ENCODE results near the gene MAD1L1. TPM values are rescaled to one million over a fixed set of nuclear protein-coding genes. Genes with fewer than 3 reads are reported as not detected.

The MAD1L1 gene
- total and polyA plus RNA-seq, 2 of the 8 experiments (the other 6 are each of a cell fraction or from before 2014, with no cell fraction given) = 40.4 to 44.6 TPM

DNA sequence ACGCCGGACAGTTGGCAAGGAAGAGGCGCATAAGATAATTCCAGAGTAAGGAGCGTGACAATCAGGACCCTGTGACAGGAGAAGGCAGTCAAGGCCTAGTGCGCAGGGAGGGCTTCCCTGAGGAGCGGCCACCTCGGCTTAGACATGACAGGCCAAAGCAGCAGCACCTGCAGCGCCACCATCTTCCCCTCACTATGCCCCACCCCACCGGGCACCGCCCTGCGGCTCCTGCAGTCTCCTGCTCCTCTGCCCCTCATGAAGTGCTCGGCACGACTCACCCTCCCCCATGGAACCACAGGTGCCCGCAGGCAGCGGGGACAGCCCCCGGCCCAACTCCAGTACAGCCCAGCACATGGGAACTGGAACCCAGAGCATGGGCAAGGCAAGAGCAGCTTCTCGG lies 11.8 kb downstream of the MAD1L1 start:
- H3K27ac ChIP-seq (ENCODE audit: low read depth, low read length) = no peak overlapping the region
- peaks cover 16% of the 10 kb centered on the region for H3K79me1 ChIP-seq (ENCODE audit: low read depth, low read length)
- H2BK5ac ChIP-seq (ENCODE audit: low read depth, low read length) = no peak overlapping the region
- H3K9me3 ChIP-seq (ENCODE audit: insufficient read depth in 2 of 2, low read depth in 1 of 2, low read length in 1 of 2) = no peaks in the 10 kb centered on the region
- CTCF ChIA-PET (ENCODE audit: partially characterized antibody) = no interaction called here
- no peak overlapping the region for H2AK5ac ChIP-seq (ENCODE audit: low read depth, low read length)
- DNase-seq (ENCODE audit: low read depth in 1 of 2, low spot score in 2 of 2) (no peak), FAIRE-seq (no peak)
- H3K23ac ChIP-seq (ENCODE audit: insufficient read length) = no peak overlapping the region
- H3K23me2 ChIP-seq (ENCODE audit: low read depth, low read length) = no peaks in the 10 kb centered on the region
- POLR2A ChIA-PET (ENCODE audit: partially characterized antibody) = interaction anchor here (4.1 kb wide), 1 partner anchor 134 kb away, joined by 11 read pairs; the partner anchor contains the start of gene EIF3B
- H3K56ac ChIP-seq (replicated peaks; ENCODE audit: insufficient read length, low read depth, low read length) = no peak overlapping the region
- H3K27me3 ChIP-seq (replicated peaks in 1 of 4; ENCODE audit: control insufficient read depth in 3 of 4, extremely low read depth in 1 of 4, insufficient read depth in 3 of 4, low read length in 3 of 4) = no peaks in the 10 kb centered on the region
- H4K8ac ChIP-seq (ENCODE audit: extremely low read depth, insufficient read depth, low read length) = no peak overlapping the region; the same call in 1 of the 2 replicates
- no peak overlapping the region for H4K5ac ChIP-seq (ENCODE audit: insufficient read length, low read depth, low read length)
- no peak overlapping the region for H2BK15ac ChIP-seq (ENCODE audit: low read length)
- no peak overlapping the region for H3K4me3 ChIP-seq (ENCODE audit: extremely low read depth in 1 of 4, insufficient read depth in 2 of 4, low read depth in 3 of 4, low read length in 4 of 4)
- H3K14ac ChIP-seq (ENCODE audit: insufficient read length) = no peak overlapping the region
- no peak overlapping the region for H2AFZ ChIP-seq (ENCODE audit: low read length)
- H3K9ac ChIP-seq (replicated peaks in 1 of 4; ENCODE audit: extremely low read depth in 1 of 4, low read depth in 3 of 4, low read length in 3 of 4) = no peak overlapping the region
- peaks cover 7 to 23% of the 10 kb centered on the region in 2 experiments for H4K20me1 ChIP-seq (replicated peaks in 1 of 2; ENCODE audit: control insufficient read depth in 1 of 2, insufficient read depth in 2 of 2, low read length in 2 of 2)
- H3K18ac ChIP-seq (ENCODE audit: extremely low read depth, low read length) = no peak overlapping the region
- H2BK120ac ChIP-seq (replicated peaks; ENCODE audit: low read depth, low read length) = no peak overlapping the region
- peaks cover 0 to 18% of the 10 kb centered on the region in 2 experiments; a peak in 3 of 4 replicates for H3K79me2 ChIP-seq (ENCODE audit: control insufficient read depth in 1 of 2, insufficient read depth in 2 of 2, low read length in 2 of 2)
- H2BK20ac ChIP-seq (ENCODE audit: low read length) = no peak overlapping the region
- 90% methylated on average over 15 of the region's 17 CpGs; no CpG with 5 or more reads in 1 of the 2 experiments for WGBS, 2 experiments (ENCODE audit: extremely low coverage in 1 of 2, insufficient coverage in 1 of 2, insufficient read length in 1 of 2, insufficient replicate concordance in 2 of 2, low coverage in 1 of 2, low lambda C conversion rate in 2 of 2, missing lambda C conversion rate in 1 of 2)
- peaks cover 20 to 43% (median 39%) of the 10 kb centered on the region in 4 experiments; a peak in 7 of 8 replicates for H3K36me3 ChIP-seq (ENCODE audit: control insufficient read depth in 2 of 4, insufficient read depth in 4 of 4, low read length in 3 of 4)
- H4K91ac ChIP-seq (replicated peaks; ENCODE audit: insufficient read length, low read length) = no peak overlapping the region
- H3K4me2 ChIP-seq (ENCODE audit: insufficient read depth in 1 of 2, low read depth in 2 of 2, low read length in 2 of 2) = no peak overlapping the region
- H3K4me1 ChIP-seq (replicated peaks in 1 of 4; ENCODE audit: control insufficient read depth in 3 of 4, insufficient read depth in 4 of 4, low read length in 3 of 4) = no peaks in the 10 kb centered on the region; a peak in 1 of 7 replicates
- H3K4ac ChIP-seq (replicated peaks; ENCODE audit: insufficient read length, low read depth, low read length) = no peak overlapping the region
- H2BK12ac ChIP-seq (ENCODE audit: low read depth, low read length) = no peak overlapping the region
